ENCODE results near the gene MLLT3.

MLLT3 gene

GRCh38 chr9:20325008-20325407 is 297.3 kb downstream of the MLLT3 start:
- DNase-seq = no peak

GRCh38 chr9:20322212-20322611 is 300.1 kb downstream of the MLLT3 start:
- no peak for DNase-seq

GRCh38 chr9:20321423-20322082 is 300.7 kb downstream of the MLLT3 start:
- peak; percentile 42 for DNase-seq

- no peak for DNase-seq
Measured at GRCh38 chr9:20320921-20321320, 301.4 kb downstream of the MLLT3 start.

- peak; percentile 34 for DNase-seq
Measured at GRCh38 chr9:20319641-20320337, 302.5 kb downstream of the MLLT3 start.

GRCh38 chr9:20319241-20319640 is 303.1 kb downstream of the MLLT3 start:
- no peak for DNase-seq

GRCh38 chr9:20317701-20318100 is 304.6 kb downstream of the MLLT3 start:
- no peak for DNase-seq

- no peak for DNase-seq
Measured at GRCh38 chr9:20316372-20316771, 305.9 kb downstream of the MLLT3 start.

- DNase-seq = peak; percentile 32
Measured at GRCh38 chr9:20315677-20316076, 306.6 kb downstream of the MLLT3 start.

- DNase-seq = peak; percentile 29
Measured at GRCh38 chr9:20314981-20315380, 307.3 kb downstream of the MLLT3 start.

- DNase-seq = no peak
Measured at GRCh38 chr9:20313415-20313814, 308.9 kb downstream of the MLLT3 start.

- DNase-seq = no peak
Measured at GRCh38 chr9:20312732-20313131, 309.6 kb downstream of the MLLT3 start.

- DNase-seq = no peak
Measured at GRCh38 chr9:20310024-20310423, 312.3 kb downstream of the MLLT3 start.

GRCh38 chr9:20309124-20309523 is 313.2 kb downstream of the MLLT3 start:
- no peak for DNase-seq

- no peak for DNase-seq
Measured at GRCh38 chr9:20307621-20308020, 314.7 kb downstream of the MLLT3 start.

- no peak for DNase-seq
Measured at GRCh38 chr9:20305452-20305851, 316.8 kb downstream of the MLLT3 start.

- DNase-seq = no peak
Measured at GRCh38 chr9:20303996-20304395, 318.3 kb downstream of the MLLT3 start.

- DNase-seq = no peak
Measured at GRCh38 chr9:20303066-20303465, 319.2 kb downstream of the MLLT3 start.

- DNase-seq = no peak
Measured at GRCh38 chr9:20302197-20302596, 320.1 kb downstream of the MLLT3 start.

GRCh38 chr9:20300430-20301115 is 321.7 kb downstream of the MLLT3 start:
- DNase-seq = no peak

- DNase-seq = no peak
Measured at GRCh38 chr9:20297646-20298084, 324.6 kb downstream of the MLLT3 start.

- DNase-seq = no peak
Measured at GRCh38 chr9:20295555-20295954, 326.7 kb downstream of the MLLT3 start.

- DNase-seq = no peak
Measured at GRCh38 chr9:20294046-20294750, 328.1 kb downstream of the MLLT3 start.
